HG03045 (cell line): ENCODE results near the gene TRAPPC3.

Experiments
- ATAC-seq: cut with Tn5 transposase; IDR thresholded peaks from one replicate; pipeline ENCODE4 v1.9.1; 2021; ENCODE audit warnings: mild to moderate bottlenecking, moderate library complexity; ENCODE audit not compliant: unreplicated experiment

The TRAPPC3 gene

GRCh38 chr1:36087233-36088123 is 61.8 kb downstream of the TRAPPC3 start:
- no peak for ATAC-seq
